Neural crest cell (in vitro differentiated cells): ENCODE results near the gene NFIA. TPM values are rescaled to one million over a fixed set of nuclear protein-coding genes. Genes with fewer than 3 reads are reported as not detected.

Experiments
- DNase-seq: peaks from one replicate; pipeline ENCODE4 v3.0.0; 2021; ENCODE audit warnings: low read depth, mixed read lengths, low spot score
- H3K27ac Mint-ChIP-seq: one replicate; pipeline ENCODE4 v1.8.0; 2021; ENCODE audit warnings: mild to moderate bottlenecking, mixed read lengths; ENCODE audit not compliant: unreplicated experiment
- H3K27me3 Mint-ChIP-seq: 2 replicates; pipeline ENCODE4 v1.8.0; 2021; ENCODE audit warnings: low read depth, mild to moderate bottlenecking, mixed read lengths
- H3K36me3 Mint-ChIP-seq: 2 replicates; pipeline ENCODE4 v1.8.0; 2021; ENCODE audit warnings: low read depth, mild to moderate bottlenecking, mixed read lengths
- H3K4me1 Mint-ChIP-seq: 2 replicates; pipeline ENCODE4 v1.8.0; 2021; ENCODE audit warnings: mixed read lengths
- H3K4me3 Mint-ChIP-seq: one replicate; pipeline ENCODE4 v1.8.0; 2021; ENCODE audit warnings: mild to moderate bottlenecking, mixed read lengths
- H3K9me3 Mint-ChIP-seq: 2 replicates; pipeline ENCODE4 v1.8.0; 2021; ENCODE audit warnings: mixed read lengths
- CTCF ChIP-seq: fragments of 200-600 bp; sonication (generic); conservative IDR thresholded peaks from 2 replicates; pipeline ENCODE4 v1.5.0; 2021; ENCODE audit warnings: antibody characterized with exemption, mild to moderate bottlenecking
- total RNA-seq: library from RNA; stranded (reverse); gene quantifications from 2 replicates; pipeline ENCODE4 v1.2.1, GENCODE V29; 2021

Gene NFIA
- total RNA-seq, 1 donor from 2014 or later, result 3.4 TPM

DNA sequence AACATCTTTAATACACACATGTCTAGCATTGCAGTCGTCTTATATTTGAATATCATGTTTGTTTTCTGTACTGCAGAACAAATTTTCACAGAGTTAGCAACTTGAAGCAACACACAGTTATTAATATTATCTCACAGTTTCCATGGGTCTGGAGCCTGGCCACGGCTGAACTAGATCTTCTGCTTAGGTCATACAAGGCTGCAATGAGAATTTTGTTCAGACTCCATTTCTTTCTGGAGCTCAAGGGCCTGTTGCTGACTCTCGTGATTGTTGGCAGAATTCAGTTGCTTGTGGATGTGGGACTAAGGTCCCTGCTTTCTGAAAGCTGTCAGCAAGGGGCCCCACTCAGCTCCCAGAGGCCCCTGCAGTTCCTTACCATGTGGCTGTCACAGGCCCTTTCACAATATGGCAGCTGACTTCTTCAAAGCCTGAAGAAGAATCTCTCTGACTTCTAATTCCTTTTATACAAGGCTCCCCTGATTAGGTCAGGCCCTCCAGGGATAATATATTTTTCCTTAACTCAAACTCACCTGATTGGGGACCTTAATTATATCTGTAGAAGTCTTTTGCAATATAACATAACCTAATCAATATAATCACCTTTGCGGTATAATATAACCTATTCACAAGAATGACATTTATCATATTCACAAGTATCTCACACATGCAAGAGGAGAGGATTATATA lies 296.3 kb downstream of the NFIA start:
- TF ChIP-seq CTCF, result no peak
- DNase-seq, result no peak
- no peaks in the 10 kb centered on the region for H3K36me3 Mint-ChIP-seq
- H3K4me1 Mint-ChIP-seq, result no peaks in the 10 kb centered on the region
- no peaks in the 10 kb centered on the region for H3K9me3 Mint-ChIP-seq
- H3K4me3 Mint-ChIP-seq, result no peak overlapping the region
- H3K27ac Mint-ChIP-seq, result no peak overlapping the region
- no peaks in the 10 kb centered on the region for H3K27me3 Mint-ChIP-seq

GRCh38 chr1:61379693-61380092 lies 297.3 kb downstream of the NFIA start:
- Mint-ChIP-seq H3K4me1 (no peaks in the 10 kb centered on the region), H3K27ac (no peak overlapping the region), H3K27me3 (no peaks in the 10 kb centered on the region), H3K36me3 (no peaks in the 10 kb centered on the region), H3K4me3 (no peak overlapping the region), H3K9me3 (no peaks in the 10 kb centered on the region)
- no peak for TF ChIP-seq CTCF
- no peak for DNase-seq

- Mint-ChIP-seq H3K4me3 (no peak overlapping the region), H3K27ac (no peak overlapping the region), H3K36me3 (no peaks in the 10 kb centered on the region), H3K4me1 (no peaks in the 10 kb centered on the region), H3K27me3 (no peaks in the 10 kb centered on the region), H3K9me3 (no peaks in the 10 kb centered on the region)
- no peak for DNase-seq
- no peak for TF ChIP-seq CTCF
Observed at GRCh38 chr1:61380561-61380960, 298.2 kb downstream of the NFIA start.

DNA sequence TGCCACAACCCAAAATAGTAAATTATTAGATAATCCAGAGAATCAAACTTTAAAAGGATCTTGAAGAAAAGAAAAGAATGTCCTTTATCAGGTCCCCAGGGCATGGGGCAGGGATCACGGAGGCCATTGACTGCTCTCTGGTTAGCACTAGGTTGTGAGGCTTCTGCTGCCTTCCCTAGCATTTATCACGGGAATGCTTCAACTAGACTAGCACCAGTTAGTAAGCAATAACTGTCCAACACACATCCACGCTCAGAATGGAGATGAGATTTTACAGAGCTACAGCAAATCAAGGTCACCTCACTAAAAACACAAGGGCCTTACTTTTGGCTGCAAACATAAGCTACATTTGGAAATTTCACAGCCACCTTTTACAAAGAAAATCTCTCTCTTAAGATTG lies 304.0 kb downstream of the NFIA start:
- Mint-ChIP-seq H3K36me3 (peaks cover 2% of the 10 kb centered on the region), H3K27ac (no peak overlapping the region)

DNA sequence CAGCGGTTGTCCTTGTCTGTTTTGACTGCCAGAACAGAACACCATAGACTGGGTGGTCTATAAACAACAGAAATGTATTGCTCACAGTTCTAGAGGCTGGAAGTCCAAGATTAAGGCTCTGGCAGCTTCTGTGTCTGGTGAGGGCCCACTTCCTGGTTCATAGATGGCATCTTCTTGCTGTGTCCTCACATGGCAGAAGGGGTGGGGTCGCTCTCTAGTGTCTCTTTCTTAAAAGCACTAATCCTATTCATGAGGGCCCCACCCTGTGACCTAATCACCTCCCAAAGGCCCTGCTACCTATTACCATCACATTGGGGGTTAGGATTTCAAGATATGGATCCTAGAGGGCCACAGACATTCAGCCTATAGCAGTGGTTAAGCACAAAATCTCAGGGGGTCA lies 304.4 kb downstream of the NFIA start:
- H3K27ac Mint-ChIP-seq, result no peak overlapping the region
- DNase-seq, result no peak
- H3K27me3 Mint-ChIP-seq, result no peaks in the 10 kb centered on the region
- no peaks in the 10 kb centered on the region for H3K4me1 Mint-ChIP-seq
- TF ChIP-seq CTCF, result no peak
- no peaks in the 10 kb centered on the region for H3K9me3 Mint-ChIP-seq
- peaks cover 2% of the 10 kb centered on the region for H3K36me3 Mint-ChIP-seq
- H3K4me3 Mint-ChIP-seq, result no peak overlapping the region

More for the DNA sequence above, 304.0 kb downstream of the NFIA start:
- no peak for TF ChIP-seq CTCF
- no peaks in the 10 kb centered on the region for H3K4me1 Mint-ChIP-seq
- H3K9me3 Mint-ChIP-seq, result no peaks in the 10 kb centered on the region
- DNase-seq, result no peak
- no peaks in the 10 kb centered on the region for H3K27me3 Mint-ChIP-seq
- H3K4me3 Mint-ChIP-seq, result no peak overlapping the region
